GM12878 (cell line): ENCODE results near the gene ZNF148. TPM values are rescaled to one million over a fixed set of nuclear protein-coding genes. Genes with fewer than 3 reads are reported as not detected.

Source experiments
- ATAC-seq: fragments of 200-7000 bp; cut with Tn5 transposase; 3 replicates; pipeline ENCODE4 v1.9.1; 2020; ENCODE audit warnings: mild to moderate bottlenecking, moderate library complexity
- BruUV-seq: library from RNA; stranded (reverse); fragments of 400-500 nt; replicated peaks from 2 replicates; lab custom pipeline; 2021; lab: Mats Ljungman, UMichigan
- CTCF ChIA-PET: fragments of 300-600 bp; sonication (Branson Sonifier 250); formaldehyde crosslinking; extraction: SDS; loops from one replicate; lab custom pipeline; 2021; ENCODE audit warnings: inconsistent platforms; lab: Yijun Ruan, JAX
- POLR2A ChIA-PET: fragments of 350-600 bp; formaldehyde crosslinking; extraction: SDS; loops from one replicate; lab custom pipeline; 2021; ENCODE audit warnings: inconsistent platforms; lab: Charles Lee
- RAD21 ChIA-PET: fragments of 300-600 bp; sonication (Branson Sonifier 250); formaldehyde crosslinking; loops from one replicate; lab custom pipeline; 2023; ENCODE audit warnings: antibody characterized with exemption; ENCODE audit not compliant: unreplicated experiment; lab: Charles Lee
- SMC1A ChIA-PET: fragments of 300-600 bp; sonication (Branson Sonifier 250); formaldehyde crosslinking; loops from one replicate; lab custom pipeline; 2023; ENCODE audit not compliant: unreplicated experiment, uncharacterized antibody; lab: Charles Lee
- DNase-seq: peaks from one replicate; pipeline ENCODE4 v3.0.0-alpha.2; 2011; ENCODE audit warnings: low read depth, low spot score
- FAIRE-seq: peaks from 3 replicates; lab custom pipeline; 2011; peaks lifted over from hg19 to GRCh38; lab: Jason Lieb, UNC
- H2AFZ ChIP-seq: 2 replicates; pipeline ENCODE4 v1.6.0; 2011; ENCODE audit warnings: low read depth, low read length, control low read depth; ENCODE audit not compliant: control insufficient read depth
- H3K27ac ChIP-seq: 2 replicates; pipeline ENCODE4 v1.5.1; 2011; ENCODE audit warnings: control low read depth; ENCODE audit not compliant: control insufficient read depth, insufficient read depth
- H3K27me3 ChIP-seq, 2 experiments: replicated peaks in 1 of 2; 2 replicates each; pipeline versions ENCODE4 v1.6.0 to v1.6.1; 2011; ENCODE audit warnings: low read length in 1 of 2; ENCODE audit not compliant: control insufficient read depth in 2 of 2, insufficient read depth in 2 of 2
- H3K36me3 ChIP-seq, 2 experiments: 2 replicates each; pipeline ENCODE4 v1.5.1; 2011; ENCODE audit warnings: low read length in 1 of 2; ENCODE audit not compliant: control insufficient read depth in 2 of 2, insufficient read depth in 2 of 2
- H3K4me1 ChIP-seq: 2 replicates; pipeline ENCODE4 v1.6.1; 2011; ENCODE audit warnings: mild to moderate bottlenecking, low read length, moderate library complexity, mixed read lengths; ENCODE audit not compliant: control insufficient read depth, insufficient read depth
- H3K4me2 ChIP-seq: 2 replicates; pipeline ENCODE4 v1.6.0; 2011; ENCODE audit warnings: control low read depth; ENCODE audit not compliant: control insufficient read depth, insufficient read depth
- H3K4me3 ChIP-seq: fragments of 200-600 bp; sonication (generic); 2 replicates; pipeline ENCODE4 v1.5.1; 2016
- H3K79me2 ChIP-seq: 2 replicates; pipeline ENCODE4 v1.6.0; 2011; ENCODE audit warnings: low read length; ENCODE audit not compliant: control insufficient read depth, insufficient read depth
- H3K9ac ChIP-seq: 2 replicates; pipeline ENCODE4 v1.8.0; 2011; ENCODE audit warnings: low read length, control low read depth, mixed read lengths; ENCODE audit not compliant: control insufficient read depth, insufficient read depth
- H3K9me3 ChIP-seq: replicated peaks from 3 replicates; pipeline ENCODE4 v1.5.1; 2011; ENCODE audit warnings: mild to moderate bottlenecking, low read length; ENCODE audit not compliant: control insufficient read depth, insufficient read depth
- H4K20me1 ChIP-seq: 2 replicates; pipeline ENCODE4 v1.6.0; 2011; ENCODE audit not compliant: control insufficient read depth, insufficient read depth
- BMI1 ChIP-seq: fragments of 450-650 bp; IDR thresholded peaks from 2 replicates; pipeline ENCODE4 v1.6.1; 2016; ENCODE audit warnings: mild to moderate bottlenecking, moderate library complexity, borderline replicate concordance
- CBX3 ChIP-seq: fragments of 200-600 bp; sonication (generic); IDR thresholded peaks from 2 replicates; pipeline ENCODE4 v1.6.1; 2016; ENCODE audit warnings: low read depth, borderline replicate concordance
- CREM ChIP-seq: IDR thresholded peaks from 2 replicates; pipeline ENCODE4 v1.6.1; 2014; ENCODE audit warnings: antibody characterized with exemption, low read depth
- JUNB ChIP-seq: IDR thresholded peaks from 2 replicates; pipeline ENCODE4 v1.6.1; 2016; ENCODE audit warnings: antibody characterized with exemption, mild to moderate bottlenecking
- MXI1 ChIP-seq: fragments of 150-350 bp; IDR thresholded peaks from 2 replicates; pipeline ENCODE4 v1.6.1; 2011; ENCODE audit warnings: low read depth, mild to moderate bottlenecking, inconsistent platforms, low read length, improper control_type of control experiment
- NFIC ChIP-seq: IDR thresholded peaks from 2 replicates; pipeline ENCODE4 v1.6.1; 2012; ENCODE audit warnings: low read depth, mild to moderate bottlenecking, inconsistent platforms, low read length, moderate library complexity
- NKRF ChIP-seq: fragments of 450-650 bp; conservative IDR thresholded peaks from 2 replicates; pipeline ENCODE4 v1.6.1; 2017; ENCODE audit warnings: mild to moderate bottlenecking, moderate library complexity
- NR2F1 ChIP-seq: fragments of 450-650 bp; conservative IDR thresholded peaks from 2 replicates; pipeline ENCODE4 v1.6.1; 2017; ENCODE audit warnings: mild to moderate bottlenecking
- POU2F2 ChIP-seq: IDR thresholded peaks from 3 replicates; pipeline ENCODE4 v1.6.1; 2011; ENCODE audit warnings: low read depth, mild to moderate bottlenecking, low read length, borderline replicate concordance
- RCOR1 ChIP-seq: conservative IDR thresholded peaks from 2 replicates; pipeline ENCODE4 v1.6.1; 2012; ENCODE audit warnings: low read depth, low read length, improper control_type of control experiment
- RFX5 ChIP-seq: IDR thresholded peaks from 2 replicates; pipeline ENCODE4 v1.6.1; 2011; ENCODE audit warnings: low read depth, low read length, improper control_type of control experiment
- RUNX3 ChIP-seq: IDR thresholded peaks from 2 replicates; pipeline ENCODE4 v1.6.1; 2012; ENCODE audit warnings: low read length, inconsistent platforms
- SUPT20H ChIP-seq: IDR thresholded peaks from 2 replicates; pipeline ENCODE4 v1.6.1; 2011; ENCODE audit warnings: low read depth, mild to moderate bottlenecking, low read length, moderate library complexity, borderline replicate concordance; ENCODE audit not compliant: control insufficient read depth
- YY1 ChIP-seq: IDR thresholded peaks from 2 replicates; pipeline ENCODE4 v1.6.1; 2011; ENCODE audit warnings: low read depth, mild to moderate bottlenecking, low read length
- ZNF274 ChIP-seq: IDR thresholded peaks from one replicate; pipeline ENCODE4 v1.8.0; 2011; ENCODE audit not compliant: insufficient read length, insufficient read depth
- ZNF384 ChIP-seq: IDR thresholded peaks from 2 replicates; pipeline ENCODE4 v1.6.1; 2012; ENCODE audit warnings: low read depth, mild to moderate bottlenecking, low read length, improper control_type of control experiment, borderline replicate concordance
- ZZZ3 ChIP-seq: IDR thresholded peaks from 2 replicates; pipeline ENCODE4 v1.6.1; 2011; ENCODE audit warnings: low read depth; ENCODE audit not compliant: control insufficient read depth, insufficient read length
- WGBS: methylation state at CpG from one replicate; pipeline ENCODE4 v1.1.6; 2016; ENCODE audit warnings: low lambda C conversion rate; ENCODE audit not compliant: insufficient replicate concordance, insufficient coverage; ENCODE audit errors: missing lambda C conversion rate; 5-methylcytosine and 5-hydroxymethylcytosine counted together
- in situ Hi-C: fragments of 300-500 bp; cut with MboI; formaldehyde crosslinking; loops from 9 replicates; pipeline ENCODE4 v1.14.3; 2018; ENCODE audit warnings: mixed read lengths
- intact Hi-C: fragments of 100-400 bp; cut with micrococcal nuclease; formaldehyde crosslinking; loops from one replicate; pipeline ENCODE4 v1.14.2; 2022; ENCODE audit not compliant: unreplicated experiment
- polyA plus RNA-seq, 11 experiments: library from polyadenylated mRNA; depleted of rRNA in 4 of 11; unstranded in 6 of 11; stranded (reverse) in 5 of 11; fragments of >200 nt; fragmentation: Nextera tagmentation in 4 of 11; fragmentation: Illumina TruSeq in 1 of 11; extraction: Ambion mirVana in 4 of 11; extraction: Trizol in 1 of 11; gene quantifications; 1 replicate in 1 of 11; 2 replicates in 10 of 11; pipeline versions ENCODE4 v1.2.1 to v1.2.3, GENCODE V29; 2011 to 2016; ENCODE audit warnings: inconsistent platforms in 2 of 11, missing spikeins in 2 of 11, low read depth in 1 of 11
- total RNA-seq, 4 experiments: library from RNA; depleted of rRNA in 3 of 4; stranded (reverse); fragments of >200 nt in 3 of 4; fragmentation: Illumina TruSeq in 1 of 4; extraction: Trizol in 1 of 4; gene quantifications; 2 replicates each; pipeline versions ENCODE4 v1.2.1 to v1.2.3, GENCODE V29; 2013 to 2021

ZNF148 gene
- total and polyA plus RNA-seq, 10 of the 15 experiments (the other 5 are each of a cell fraction or from before 2014, with no cell fraction given), result 8.6 to 40.4 (median 26.7) TPM

GRCh38 chr3:125351152-125351551 is 24.0 kb downstream of the ZNF148 start:
- peaks cover 30% of the 10 kb centered on the region for H3K4me1 ChIP-seq
- in situ Hi-C loops (no loop called here), intact Hi-C loops (no loop called here)
- ChIA-PET POLR2A (interaction anchor here (0.7 to 1.2 kb wide), 2 partner anchors 12 to 42 kb away, joined by 3 to 9 read pairs; no protein-coding TSS in a partner anchor), SMC1A (interaction anchor here (0.6 to 1.6 kb wide), 5 partner anchors 10 to 36 kb away, joined by 3 to 6 read pairs (median 4); no protein-coding TSS in a partner anchor), RAD21 (interaction anchor here (0.6 to 1.1 kb wide), 3 partner anchors 24 to 85 kb away, joined by 3 to 4 read pairs (median 4); no protein-coding TSS in a partner anchor), CTCF (interaction anchor here (0.9 kb wide), 1 partner anchor 84 kb away, joined by 3 read pairs; no protein-coding TSS in a partner anchor)
- BruUV-seq, result no TSS peak
- peaks cover 12% of the 10 kb centered on the region for H3K9me3 ChIP-seq
- TF ChIP-seq YY1 (no peak), ZNF384 (peak; percentile 78), ZZZ3 (no peak), CBX3 (no peak), NKRF (no peak), CREM (no peak), RFX5 (no peak), MXI1 (no peak), RCOR1 (no peak), NFIC (no peak), RUNX3 (peak; percentile 14; the same call in 1 of the 2 replicates), JUNB (no peak), SUPT20H (no peak), ZNF274 (no peak), NR2F1 (no peak), BMI1 (no peak), POU2F2 (no peak)
- peak overlapping the region; percentile 40; the same call in 1 of the 2 replicates for H3K4me3 ChIP-seq
- no peaks in the 10 kb centered on the region; a peak in 1 of 4 replicates for H3K36me3 ChIP-seq
- no peaks in the 10 kb centered on the region for H3K27me3 ChIP-seq
- 71% methylated on average over 7 of the region's 7 CpGs for WGBS
- FAIRE-seq, result no peak
- H2AFZ ChIP-seq, result no peak overlapping the region
- no peak for DNase-seq
- H3K9ac ChIP-seq, result peak overlapping the region; percentile 37; the same call in 1 of the 2 replicates
- peak overlapping the region; percentile 73 for H3K27ac ChIP-seq
- H3K79me2 ChIP-seq, result peaks cover 97% of the 10 kb centered on the region
- no peaks in the 10 kb centered on the region for H4K20me1 ChIP-seq
- H3K4me2 ChIP-seq, result peak overlapping the region; percentile 82
- ATAC-seq, result peak; percentile 58
